CD4-positive, alpha-beta T cell (primary cell): ENCODE data around the gene DMKN. TPM values are rescaled to one million over a fixed set of nuclear protein-coding genes. Genes with fewer than 3 reads are reported as not detected.
"Not testable (repeated sequence)": the region's sequence is repeated elsewhere in the genome, so short reads cannot be mapped to it uniquely, and the experiment has no call there.

Experiments
- ATAC-seq: fragments of 200-7000 bp; cut with Tn5 transposase; one replicate; pipeline ENCODE4 v1.10.0; 2022; ENCODE audit warnings: mild to moderate bottlenecking; ENCODE audit not compliant: poor library complexity
- CTCF ChIA-PET: fragments of 350-600 bp; sonication (Branson Sonifier 250); formaldehyde crosslinking; loops from one replicate; lab custom pipeline; 2021; ENCODE audit warnings: antibody characterized with exemption, inconsistent platforms; lab: Charles Lee
- POLR2A ChIA-PET: fragments of 350-600 bp; sonication (Branson Sonifier 250); formaldehyde crosslinking; loops from one replicate; lab custom pipeline; 2021; ENCODE audit warnings: antibody characterized with exemption, inconsistent platforms; lab: Charles Lee
- DNase-seq, 14 experiments: peaks; one replicate each; pipeline ENCODE4 v3.0.0-alpha.2; 2013 to 2020; ENCODE audit warnings: mixed read lengths in 2 of 14
- H3K27ac ChIP-seq, 2 donors: one replicate each; pipeline versions ENCODE4 v1.5.1 to v1.7.0; 2013; ENCODE audit warnings: low read length in 2 of 2, low read depth in 1 of 2, mild to moderate bottlenecking in 1 of 2
- H3K27me3 ChIP-seq, 2 experiments: 1 replicate in 1 of 2; 2 replicates in 1 of 2; pipeline versions ENCODE4 v1.6.1 to v1.7.0; 2013; ENCODE audit warnings: low read length in 2 of 2, control low read depth in 1 of 2, mild to moderate bottlenecking in 1 of 2, moderate library complexity in 1 of 2; ENCODE audit not compliant: insufficient read depth in 2 of 2, control insufficient read depth in 1 of 2
- H3K36me3 ChIP-seq: one replicate; pipeline ENCODE4 v1.6.1; 2013; ENCODE audit warnings: low read length, control low read depth; ENCODE audit not compliant: insufficient read depth
- H3K4me1 ChIP-seq: one replicate; pipeline ENCODE4 v1.6.1; 2013; ENCODE audit warnings: low read length, control low read depth; ENCODE audit not compliant: insufficient read depth
- H3K4me3 ChIP-seq: one replicate; pipeline ENCODE4 v1.5.1; 2013; ENCODE audit warnings: mild to moderate bottlenecking, low read length, moderate library complexity
- H3K9me3 ChIP-seq, 2 experiments: 1 replicate in 1 of 2; 2 replicates in 1 of 2; pipeline versions ENCODE4 v1.6.1 to v1.7.0; 2013; ENCODE audit warnings: low read length in 2 of 2, mild to moderate bottlenecking in 2 of 2, control low read depth in 1 of 2, moderate library complexity in 1 of 2; ENCODE audit not compliant: control insufficient read depth in 1 of 2, insufficient read depth in 1 of 2
- H3K27ac Mint-ChIP-seq: one replicate; pipeline ENCODE4 v1.8.0; 2020; ENCODE audit warnings: mixed read lengths
- H3K27me3 Mint-ChIP-seq: one replicate; pipeline ENCODE4 v1.8.0; 2021; ENCODE audit warnings: mixed read lengths
- H3K36me3 Mint-ChIP-seq: one replicate; pipeline ENCODE4 v1.8.0; 2021; ENCODE audit warnings: low read depth, mixed read lengths
- H3K4me1 Mint-ChIP-seq: one replicate; pipeline ENCODE4 v1.8.0; 2021; ENCODE audit warnings: low read depth, mixed read lengths
- H3K4me3 Mint-ChIP-seq: one replicate; pipeline ENCODE4 v1.8.0; 2020; ENCODE audit warnings: mild to moderate bottlenecking, mixed read lengths
- H3K9me3 Mint-ChIP-seq: one replicate; pipeline ENCODE4 v1.8.0; 2020; ENCODE audit warnings: mixed read lengths
- intact Hi-C, 2 experiments: fragments of 100-400 bp; cut with DNase I in 1 of 2; cut with micrococcal nuclease in 1 of 2; formaldehyde crosslinking; loops; one replicate each; pipeline versions ENCODE4 v1.15.1 to v1.9.0; 2023 to 2025; cut with DNase I, micrococcal nuclease
- total RNA-seq, 174 experiments: library from RNA in 2 of 174; stranded (reverse) in 2 of 174; gene quantifications; one replicate each; pipeline ENCODE4 v1.2.3 and lab custom pipeline; 2021 to 2026
- TF ChIP-seq, protein P1 (sequence below): fragments of 200-600 bp; IDR thresholded peaks from one replicate; pipeline ENCODE4 v1.8.0; 2022; ENCODE audit warnings: antibody characterized with exemption, mild to moderate bottlenecking

DMKN gene
- total RNA-seq, 2 experiments from 2014 or later, result not detected

GRCh38 chr19:35474104-35474503 lies 39.3 kb downstream of the DMKN start:
- H3K9me3 ChIP-seq, result no peaks in the 10 kb centered on the region
- H3K4me1 ChIP-seq, result no peaks in the 10 kb centered on the region
- no peaks in the 10 kb centered on the region for H3K27me3 ChIP-seq
- DNase-seq (no peak), ATAC-seq (no peak)
- Mint-ChIP-seq H3K27me3 (no peaks in the 10 kb centered on the region), H3K9me3 (no peaks in the 10 kb centered on the region), H3K4me1 (no peaks in the 10 kb centered on the region), H3K27ac (no peak overlapping the region), H3K4me3 (no peak overlapping the region), H3K36me3 (no peaks in the 10 kb centered on the region)
- no peak overlapping the region for H3K27ac ChIP-seq
- no peak overlapping the region for H3K4me3 ChIP-seq
- no peaks in the 10 kb centered on the region for H3K36me3 ChIP-seq
- ChIA-PET CTCF (interaction anchor here (0.6 to 0.9 kb wide), 2 partner anchors 11 to 21 kb away, joined by 3 read pairs; no protein-coding TSS in a partner anchor), POLR2A (no interaction called here)
- TF ChIP-seq, protein P1, sequence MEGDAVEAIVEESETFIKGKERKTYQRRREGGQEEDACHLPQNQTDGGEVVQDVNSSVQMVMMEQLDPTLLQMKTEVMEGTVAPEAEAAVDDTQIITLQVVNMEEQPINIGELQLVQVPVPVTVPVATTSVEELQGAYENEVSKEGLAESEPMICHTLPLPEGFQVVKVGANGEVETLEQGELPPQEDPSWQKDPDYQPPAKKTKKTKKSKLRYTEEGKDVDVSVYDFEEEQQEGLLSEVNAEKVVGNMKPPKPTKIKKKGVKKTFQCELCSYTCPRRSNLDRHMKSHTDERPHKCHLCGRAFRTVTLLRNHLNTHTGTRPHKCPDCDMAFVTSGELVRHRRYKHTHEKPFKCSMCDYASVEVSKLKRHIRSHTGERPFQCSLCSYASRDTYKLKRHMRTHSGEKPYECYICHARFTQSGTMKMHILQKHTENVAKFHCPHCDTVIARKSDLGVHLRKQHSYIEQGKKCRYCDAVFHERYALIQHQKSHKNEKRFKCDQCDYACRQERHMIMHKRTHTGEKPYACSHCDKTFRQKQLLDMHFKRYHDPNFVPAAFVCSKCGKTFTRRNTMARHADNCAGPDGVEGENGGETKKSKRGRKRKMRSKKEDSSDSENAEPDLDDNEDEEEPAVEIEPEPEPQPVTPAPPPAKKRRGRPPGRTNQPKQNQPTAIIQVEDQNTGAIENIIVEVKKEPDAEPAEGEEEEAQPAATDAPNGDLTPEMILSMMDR, result no peak
- intact Hi-C loops, result no loop called here

GRCh38 chr19:35471946-35472345 lies 41.5 kb downstream of the DMKN start:
- Histone ChIP-seq H3K27ac (no peak overlapping the region), H3K4me1 (peaks cover 5% of the 10 kb centered on the region), H3K9me3 (no peaks in the 10 kb centered on the region), H3K27me3 (no peaks in the 10 kb centered on the region), H3K36me3 (no peaks in the 10 kb centered on the region), H3K4me3 (no peak overlapping the region)
- ChIA-PET POLR2A (no interaction called here), CTCF (no interaction called here)
- DNase-seq (no peak), ATAC-seq (no peak)
- intact Hi-C loops, result no loop called here
- H3K4me1 Mint-ChIP-seq, result no peaks in the 10 kb centered on the region
- H3K9me3 Mint-ChIP-seq, result no peaks in the 10 kb centered on the region
- TF ChIP-seq, protein P1, result no peak
- H3K27me3 Mint-ChIP-seq, result no peaks in the 10 kb centered on the region
- H3K4me3 Mint-ChIP-seq, result no peak overlapping the region
- no peak overlapping the region for H3K27ac Mint-ChIP-seq
- H3K36me3 Mint-ChIP-seq, result no peaks in the 10 kb centered on the region

DNA sequence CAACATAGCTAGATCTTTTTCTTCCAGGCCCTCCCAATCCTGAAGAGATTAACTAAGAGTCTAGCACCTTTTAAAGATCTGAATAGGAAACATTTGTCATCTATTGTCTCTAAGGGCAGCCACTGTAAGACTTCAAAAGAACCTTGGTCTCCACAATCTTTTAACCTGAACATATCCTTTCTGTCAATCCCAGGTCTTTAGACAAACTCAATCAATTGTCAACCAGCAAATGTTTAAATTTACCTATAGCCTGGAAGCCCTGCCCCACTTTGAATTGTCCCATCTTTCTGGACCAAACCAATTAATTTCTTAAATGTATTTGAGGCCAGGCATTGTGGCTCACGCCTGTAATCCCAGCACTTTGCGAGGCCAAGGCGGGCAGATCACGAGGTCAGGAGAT lies 42.4 kb downstream of the DMKN start:
- H3K9me3 Mint-ChIP-seq, H3K27me3 Mint-ChIP-seq, H3K36me3 ChIP-seq, DNase-seq, intact Hi-C loops, H3K27ac ChIP-seq, H3K9me3 ChIP-seq, H3K4me3 Mint-ChIP-seq, H3K4me1 Mint-ChIP-seq, ATAC-seq, H3K4me3 ChIP-seq, H3K4me1 ChIP-seq, H3K27ac Mint-ChIP-seq, H3K36me3 Mint-ChIP-seq, H3K27me3 ChIP-seq, POLR2A ChIA-PET: not testable (repeated sequence)
- CTCF ChIA-PET, result interaction anchor here (2.2 kb wide), 1 partner anchor 24 kb away, joined by 7 read pairs; no protein-coding TSS in a partner anchor

DNA sequence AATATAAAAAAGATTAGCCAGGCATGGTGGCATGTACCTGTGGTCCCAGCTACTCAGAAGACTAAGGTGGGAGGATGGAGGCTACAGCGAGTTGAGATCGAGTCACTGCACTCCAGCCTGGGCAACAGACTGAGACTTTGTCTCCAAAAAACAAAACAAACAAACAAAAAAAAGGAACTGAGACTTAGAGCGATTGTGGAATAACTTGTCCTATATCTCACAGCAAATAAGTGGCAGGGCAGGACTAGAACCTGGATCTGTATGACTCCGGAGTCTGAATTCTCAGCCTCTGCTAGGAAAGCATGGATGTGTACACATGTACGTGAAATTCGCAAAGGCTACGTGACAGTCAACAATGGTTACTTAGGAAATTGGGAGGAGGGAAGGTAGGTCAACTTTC lies 43.3 kb downstream of the DMKN start:
- Histone ChIP-seq H3K36me3 (no peaks in the 10 kb centered on the region), H3K4me3 (no peak overlapping the region), H3K27me3 (no peaks in the 10 kb centered on the region), H3K4me1 (peaks cover 5% of the 10 kb centered on the region), H3K9me3 (no peaks in the 10 kb centered on the region), H3K27ac (no peak overlapping the region)
- DNase-seq (no peak), ATAC-seq (no peak)
- ChIA-PET POLR2A (no interaction called here), CTCF (interaction anchor here (2.2 to 2.7 kb wide), 2 partner anchors 25 to 117 kb away, joined by 7 to 27 read pairs; no protein-coding TSS in a partner anchor)
- Mint-ChIP-seq H3K4me1 (no peaks in the 10 kb centered on the region), H3K9me3 (no peaks in the 10 kb centered on the region), H3K27me3 (no peaks in the 10 kb centered on the region), H3K4me3 (no peak overlapping the region), H3K36me3 (no peaks in the 10 kb centered on the region), H3K27ac (no peak overlapping the region)
- TF ChIP-seq, protein P1, result no peak
- intact Hi-C loops, result no loop called here
